ENCODE results near the gene PLEKHA6.
"Not testable (repeated sequence)": the region's sequence is repeated elsewhere in the genome, so short reads cannot be mapped to it uniquely, and the experiment has no call there.

PLEKHA6 gene

GRCh38 chr1:204258213-204259115, 101.3 kb downstream of the PLEKHA6 start:
- DNase-seq, result peak in 1 of 2 experiments; percentile 12

- no peak for DNase-seq
Measured at GRCh38 chr1:204257446-204257845, 102.3 kb downstream of the PLEKHA6 start.

- DNase-seq, result no peak
Measured at GRCh38 chr1:204256531-204256930, 103.2 kb downstream of the PLEKHA6 start.

- no peak for DNase-seq
Measured at GRCh38 chr1:204255966-204256365, 103.8 kb downstream of the PLEKHA6 start.

- no peak for DNase-seq
Measured at GRCh38 chr1:204255225-204255624, 104.5 kb downstream of the PLEKHA6 start.

GRCh38 chr1:204254031-204254661, 105.6 kb downstream of the PLEKHA6 start:
- DNase-seq, result peak; percentile 88

GRCh38 chr1:204251926-204252689, 107.6 kb downstream of the PLEKHA6 start:
- DNase-seq, result no peak

- DNase-seq, result no peak
Measured at GRCh38 chr1:204251286-204251685, 108.4 kb downstream of the PLEKHA6 start.

- DNase-seq, result no peak
Measured at GRCh38 chr1:204250428-204251030, 109.2 kb downstream of the PLEKHA6 start.

GRCh38 chr1:204249736-204250427, 109.8 kb downstream of the PLEKHA6 start:
- no peak for DNase-seq

- no peak for DNase-seq
Measured at GRCh38 chr1:204248954-204249353, 110.8 kb downstream of the PLEKHA6 start.

- DNase-seq, result no peak
Measured at GRCh38 chr1:204246876-204247275, 112.9 kb downstream of the PLEKHA6 start.

GRCh38 chr1:204242920-204243319, 116.8 kb downstream of the PLEKHA6 start:
- no peak for DNase-seq

- no peak for DNase-seq
Measured at GRCh38 chr1:204241914-204242313, 117.8 kb downstream of the PLEKHA6 start.

GRCh38 chr1:204241050-204241449, 118.7 kb downstream of the PLEKHA6 start:
- DNase-seq, result no peak

GRCh38 chr1:204240233-204240632, 119.5 kb downstream of the PLEKHA6 start:
- DNase-seq, result no peak

GRCh38 chr1:204239401-204239800, 120.3 kb downstream of the PLEKHA6 start:
- DNase-seq, result not testable (repeated sequence)

GRCh38 chr1:204238520-204238919, 121.2 kb downstream of the PLEKHA6 start:
- not testable (repeated sequence) for DNase-seq

GRCh38 chr1:204237515-204237914, 122.2 kb downstream of the PLEKHA6 start:
- DNase-seq, result not testable (repeated sequence)

GRCh38 chr1:204232526-204232925, 127.2 kb downstream of the PLEKHA6 start:
- no peak for DNase-seq

- no peak for DNase-seq
Measured at GRCh38 chr1:204230211-204230610, 129.5 kb downstream of the PLEKHA6 start.

- no peak for DNase-seq
Measured at GRCh38 chr1:204228896-204229295, 130.8 kb downstream of the PLEKHA6 start.
